GM19035 (cell line): ENCODE data around the gene ACSS3.

Experiments
- ATAC-seq: cut with Tn5 transposase; IDR thresholded peaks from one replicate; pipeline ENCODE4 v1.9.1; 2021; ENCODE audit not compliant: unreplicated experiment

Gene ACSS3

GRCh38 chr12:81221681-81222080 lies 143.8 kb downstream of the ACSS3 start:
- no peak for ATAC-seq

GRCh38 chr12:81222846-81223592 lies 145.1 kb downstream of the ACSS3 start:
- no peak for ATAC-seq

DNA sequence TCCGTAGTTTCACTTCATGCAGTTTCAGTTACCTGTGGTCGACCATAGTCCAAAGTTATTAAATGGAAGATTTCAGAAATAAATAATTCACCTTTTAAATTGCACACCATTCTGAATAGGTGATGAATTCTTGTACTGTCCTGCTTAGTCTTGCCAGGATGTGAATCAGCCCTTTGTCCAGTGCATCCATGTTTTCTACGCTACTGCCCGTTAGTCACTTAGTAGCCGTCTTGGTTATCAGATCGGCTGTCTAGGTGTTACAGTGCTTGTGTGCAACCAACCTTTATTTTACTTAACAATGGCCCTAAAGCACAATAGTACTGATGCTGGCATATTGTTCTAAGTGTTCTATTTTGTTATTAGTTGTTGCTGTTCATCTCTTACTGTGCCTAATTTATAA lies 146.7 kb downstream of the ACSS3 start:
- ATAC-seq, result no peak

DNA sequence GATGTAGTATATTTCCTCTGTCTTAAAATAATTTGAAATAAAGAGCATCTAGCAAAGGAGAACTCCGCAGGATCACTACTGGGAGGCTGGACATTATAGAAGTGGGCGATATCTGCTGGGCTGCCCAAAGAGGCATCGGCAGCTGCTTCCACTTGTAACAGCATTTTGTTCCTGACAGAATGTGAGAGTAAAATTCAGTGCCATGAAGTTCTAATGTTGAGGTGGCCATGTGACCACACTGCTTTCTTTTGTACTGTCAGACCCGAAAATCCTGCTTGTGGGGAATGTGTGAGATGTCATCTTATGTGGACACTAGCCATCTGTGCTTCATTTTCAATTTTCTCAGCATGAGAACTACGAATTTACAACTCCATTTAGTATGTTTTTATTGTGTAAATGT lies 151.9 kb downstream of the ACSS3 start:
- ATAC-seq, result no peak

DNA sequence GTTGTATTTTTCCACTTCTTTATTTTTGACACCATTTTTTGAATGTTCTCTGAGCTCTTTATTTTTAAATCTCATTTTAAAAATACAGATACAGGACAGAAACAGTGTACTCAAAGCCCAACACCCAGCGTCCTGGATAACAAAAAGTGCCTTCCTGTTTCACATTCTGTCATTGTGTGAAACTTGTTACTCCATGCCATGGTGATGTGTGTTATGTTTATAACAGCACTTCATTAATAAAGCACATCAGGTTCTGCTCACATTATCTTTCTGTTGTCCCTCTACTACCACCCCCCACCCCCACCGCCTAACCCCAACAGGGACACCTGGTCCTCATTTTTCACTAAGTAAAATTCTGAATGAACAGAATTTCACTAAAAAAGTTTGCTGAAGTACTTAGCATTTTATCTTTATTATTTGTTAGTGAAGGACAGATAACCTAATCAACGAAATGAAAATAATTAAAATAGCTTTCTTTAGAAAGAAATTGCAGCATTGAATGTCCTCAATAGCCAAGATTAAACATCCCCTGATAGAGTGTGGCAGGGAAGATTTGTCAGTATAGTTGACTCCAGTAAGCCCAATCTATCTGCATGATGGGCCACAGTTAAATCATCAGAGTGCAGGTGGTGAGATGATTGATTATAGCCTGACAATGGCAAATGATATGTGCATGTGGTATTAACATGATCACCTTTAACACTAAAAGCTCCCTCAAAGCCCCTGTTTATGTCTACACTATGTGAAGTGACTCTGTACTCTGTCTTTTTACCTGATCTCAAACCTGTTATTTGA lies 153.9 kb downstream of the ACSS3 start:
- no peak for ATAC-seq

GRCh38 chr12:81245458-81245857 lies 167.6 kb downstream of the ACSS3 start:
- no peak for ATAC-seq

GRCh38 chr12:81245907-81246570 lies 168.2 kb downstream of the ACSS3 start:
- ATAC-seq, result no peak

DNA sequence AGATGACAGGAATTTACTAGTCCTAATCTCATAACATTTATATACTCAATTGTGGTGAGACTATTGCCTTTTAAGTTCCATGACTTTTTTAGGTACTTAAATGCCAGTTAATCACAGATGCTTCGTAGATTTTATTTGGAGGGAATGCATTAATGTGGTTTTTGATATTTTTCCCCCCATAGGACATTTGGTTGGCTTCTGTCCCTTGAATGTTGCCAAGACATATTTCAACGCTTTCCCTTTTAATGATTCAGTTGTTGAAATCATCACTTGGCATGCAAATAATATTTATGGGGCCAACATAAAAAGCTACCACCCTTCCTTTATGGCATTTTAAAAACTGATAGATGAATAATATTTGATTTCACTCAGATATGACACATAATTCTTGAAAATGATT lies 172.1 kb downstream of the ACSS3 start:
- no peak for ATAC-seq

- ATAC-seq, result no peak
These were observed 174.3 kb downstream of the ACSS3 start for GRCh38 chr12:81252228-81252627.

DNA sequence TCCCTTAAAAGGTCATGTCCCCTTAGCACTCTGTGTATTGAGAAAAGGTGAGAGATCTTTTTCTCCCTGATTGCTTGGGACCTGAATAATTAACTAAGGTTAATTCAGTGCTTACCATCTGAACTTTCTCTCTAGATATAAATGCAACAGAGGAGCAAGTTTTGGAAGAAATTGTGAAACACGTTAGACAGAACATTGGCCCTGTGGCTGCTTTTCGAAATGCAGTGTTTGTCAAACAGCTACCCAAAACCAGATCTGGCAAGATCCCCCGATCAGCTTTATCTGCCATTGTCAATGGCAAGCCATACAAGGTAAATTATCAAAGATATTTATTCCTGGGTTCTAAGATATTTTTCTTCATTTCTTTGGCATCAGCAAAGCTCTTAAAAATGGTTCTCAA lies 175.5 kb downstream of the ACSS3 start:
- no peak for ATAC-seq

- ATAC-seq, result no peak
These were observed 177.6 kb downstream of the ACSS3 start for GRCh38 chr12:81255456-81255855.

DNA sequence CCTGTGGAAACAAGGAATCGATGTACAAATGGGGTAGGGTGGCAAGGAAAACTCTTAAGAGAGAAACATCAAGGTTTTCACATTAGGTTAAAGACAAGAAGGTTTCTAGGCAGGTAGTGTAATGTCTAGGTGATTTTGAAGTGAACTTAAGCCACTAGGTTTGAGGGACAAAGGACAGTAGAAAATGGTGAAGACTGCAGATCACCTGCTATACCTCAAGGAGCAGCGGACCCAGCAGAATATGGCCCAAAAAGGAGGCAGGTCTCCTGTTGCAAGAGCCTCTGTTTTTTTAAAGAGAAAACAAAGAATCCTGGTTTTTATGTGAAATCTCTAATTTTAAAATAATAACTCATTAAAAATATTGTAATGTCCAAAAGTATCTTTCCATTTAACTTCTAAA lies 178.1 kb downstream of the ACSS3 start:
- no peak for ATAC-seq

DNA sequence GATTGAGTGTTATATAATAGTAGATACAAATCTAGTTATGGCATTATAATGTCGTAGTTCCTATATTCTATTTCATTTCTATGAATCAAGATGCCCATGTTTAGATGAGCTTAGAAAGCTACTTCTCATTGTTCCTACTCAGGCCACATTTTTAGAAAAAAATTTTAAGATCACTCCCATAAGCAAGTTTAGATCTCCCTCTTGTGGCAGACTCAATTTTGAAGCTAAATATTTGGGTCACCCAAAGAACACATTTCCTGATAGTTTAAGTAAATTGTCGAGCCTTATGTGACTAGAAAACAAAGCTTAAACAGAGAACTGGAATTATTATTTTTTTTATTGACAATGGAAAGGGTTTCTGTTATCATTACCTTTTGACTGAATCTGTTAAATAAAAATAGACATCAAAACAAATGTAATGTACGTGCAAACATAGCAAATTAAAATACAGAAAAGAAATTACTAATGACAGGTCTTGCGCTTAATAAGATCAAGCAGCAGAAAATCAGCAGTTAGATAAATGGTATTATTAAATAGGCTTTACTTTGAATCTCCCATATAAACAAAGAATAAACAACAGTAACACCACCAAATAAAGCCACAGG lies 180.2 kb downstream of the ACSS3 start:
- ATAC-seq, result no peak

GRCh38 chr12:81259360-81259759 lies 181.5 kb downstream of the ACSS3 start:
- no peak for ATAC-seq

DNA sequence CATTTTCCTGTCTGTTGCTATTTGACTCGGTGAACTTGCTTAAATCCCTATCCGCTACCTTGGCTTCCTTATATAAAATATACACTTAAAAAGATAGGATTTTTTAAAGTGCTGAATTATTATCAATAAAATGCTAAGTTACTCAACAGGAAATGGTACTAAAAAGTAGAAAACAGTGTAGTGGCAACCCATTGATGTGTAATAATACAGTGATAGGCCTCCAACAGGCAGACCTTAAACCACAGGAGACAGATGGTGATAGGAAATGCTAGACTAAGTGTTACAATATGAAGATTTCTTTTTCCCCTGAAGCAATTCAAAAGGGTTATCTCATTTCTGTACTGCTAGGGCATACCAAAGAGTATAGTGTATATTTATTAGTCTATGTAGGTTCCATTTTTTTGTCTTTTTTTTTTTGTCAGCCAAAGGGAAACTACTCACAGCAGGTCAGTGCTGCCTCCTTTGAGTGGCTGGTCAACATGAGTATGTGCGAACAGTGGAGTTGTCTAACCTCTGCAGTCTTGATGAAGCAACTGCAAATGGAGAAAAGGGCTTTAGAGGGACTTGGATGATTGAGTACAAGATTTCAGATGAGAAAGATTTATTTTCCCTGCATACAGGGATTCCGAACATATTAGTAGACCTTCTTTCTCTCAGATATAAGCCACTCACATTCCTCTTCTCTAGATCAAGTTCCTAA lies 183.8 kb downstream of the ACSS3 start:
- ATAC-seq, result no peak

DNA sequence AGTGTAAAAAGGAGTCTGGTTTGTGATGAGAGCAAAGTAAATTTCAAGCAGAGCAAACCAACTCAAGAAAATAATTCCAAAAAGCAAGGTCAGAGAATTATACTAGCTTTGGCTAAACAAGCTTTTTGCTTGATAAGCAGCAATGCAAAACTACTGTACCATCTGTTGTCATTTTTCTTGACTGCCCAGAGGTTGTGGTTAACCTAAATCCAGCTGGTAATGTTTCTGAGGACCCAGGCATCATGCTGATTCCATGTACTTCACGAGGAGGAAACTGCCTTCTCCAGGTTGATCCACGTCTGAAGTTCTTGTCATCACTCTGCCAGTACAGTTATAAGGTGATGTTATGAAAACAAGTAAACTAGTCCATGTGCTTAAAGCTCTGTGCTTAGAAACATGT lies 185.2 kb downstream of the ACSS3 start:
- no peak for ATAC-seq

DNA sequence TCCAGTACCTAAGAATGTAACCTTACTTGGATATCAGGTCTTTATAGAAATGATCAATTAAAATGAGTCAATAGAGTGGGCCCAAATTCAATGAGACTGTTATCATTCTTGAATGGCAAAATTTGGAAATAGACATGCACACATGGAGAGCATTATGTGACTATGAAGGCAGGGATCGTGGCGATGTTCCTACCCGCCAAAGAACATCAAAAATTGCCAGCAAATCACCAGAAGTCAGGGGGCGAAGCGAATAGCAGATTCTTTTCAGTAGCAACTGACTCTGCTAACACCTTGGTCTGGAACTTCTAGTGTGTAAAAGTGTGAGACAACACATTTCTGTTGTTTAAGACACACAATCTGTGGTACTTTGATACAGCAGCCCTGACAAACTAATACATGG lies 192.5 kb downstream of the ACSS3 start:
- no peak for ATAC-seq

GRCh38 chr12:81274637-81275529 lies 197.0 kb downstream of the ACSS3 start:
- ATAC-seq, result no peak

DNA sequence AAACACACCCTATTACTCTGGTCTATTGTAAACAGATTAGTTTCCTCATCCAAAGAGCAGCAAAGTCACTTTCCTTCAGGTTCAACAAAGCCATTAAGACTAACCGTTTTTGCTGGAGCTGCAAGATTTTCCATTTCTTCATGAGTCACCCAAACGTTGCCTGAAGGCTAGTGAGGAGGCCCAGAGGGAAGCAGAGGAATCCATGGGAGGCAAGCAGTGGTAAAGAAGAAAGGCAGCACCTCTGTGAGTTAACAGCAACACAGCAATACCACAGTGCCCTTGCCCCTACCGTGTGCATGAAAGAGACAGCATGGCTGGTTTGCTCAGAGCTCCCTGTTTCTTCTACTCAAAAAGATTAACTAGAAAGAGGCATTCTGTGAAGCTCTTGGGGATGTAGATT lies 206.3 kb downstream of the ACSS3 start:
- ATAC-seq, result no peak

GRCh38 chr12:81288651-81289050 lies 210.8 kb downstream of the ACSS3 start:
- no peak for ATAC-seq
